Activated CD8-positive, alpha-beta memory T cell treated with anti-CD3 and anti-CD28 coated beads, Interleukin-2, amount 50 U/mL, for 1 hour (primary cell): ENCODE results near the gene TXNDC17.
"Not testable (repeated sequence)": the region's sequence is repeated elsewhere in the genome, so short reads cannot be mapped to it uniquely, and the experiment has no call there.

Experiments
- DNase-seq: peaks from one replicate; pipeline ENCODE4 v3.0.0-alpha.2; 2020; ENCODE audit errors: extremely low read depth

Gene TXNDC17

DNA sequence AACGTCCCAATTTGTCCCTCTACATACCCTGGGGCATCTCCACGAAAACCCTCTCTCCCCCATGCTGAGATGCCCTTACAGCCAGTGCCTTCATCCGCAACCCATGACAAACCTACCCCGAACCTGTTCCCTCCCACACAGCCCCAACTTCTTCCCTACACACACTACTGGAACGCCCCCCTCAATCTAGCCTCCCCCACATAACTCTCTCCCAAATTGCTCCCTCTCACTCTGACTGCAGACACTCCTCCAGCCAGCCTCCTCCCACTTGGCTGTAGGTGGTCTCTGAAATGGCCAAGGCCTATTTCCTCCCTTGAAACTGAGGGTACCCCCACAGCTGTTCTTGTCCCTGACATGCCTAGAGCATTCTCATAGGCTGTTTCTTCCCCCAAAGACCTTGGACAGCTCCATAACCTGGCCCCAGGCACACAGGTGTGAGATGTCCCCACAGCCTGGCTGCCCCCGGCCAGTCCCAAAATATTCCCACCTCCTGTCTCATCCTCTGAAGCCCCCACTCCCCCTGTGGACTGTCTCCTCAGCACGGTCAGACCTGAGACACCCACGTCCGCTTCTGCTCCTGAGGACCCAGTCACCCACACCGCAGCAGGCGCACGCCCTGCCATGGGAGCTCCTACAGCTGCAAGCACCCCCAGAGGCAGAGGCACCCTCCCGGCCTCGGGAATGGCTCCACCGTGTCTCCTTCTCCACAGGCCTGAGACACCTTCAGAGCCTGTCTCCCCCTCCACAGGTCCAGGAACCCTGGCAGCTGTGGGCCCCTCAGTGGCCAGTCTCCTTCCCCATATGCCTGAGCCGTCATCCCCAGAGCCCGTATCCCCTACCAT lies 4.0 kb upstream of the TXNDC17 start:
- DNase-seq = no peak

- no peak for DNase-seq
Observed at GRCh38 chr17:6637458-6637840, 3.4 kb upstream of the TXNDC17 start.

- no peak for DNase-seq
Observed at GRCh38 chr17:6638046-6638908, 2.6 kb upstream of the TXNDC17 start.

DNA sequence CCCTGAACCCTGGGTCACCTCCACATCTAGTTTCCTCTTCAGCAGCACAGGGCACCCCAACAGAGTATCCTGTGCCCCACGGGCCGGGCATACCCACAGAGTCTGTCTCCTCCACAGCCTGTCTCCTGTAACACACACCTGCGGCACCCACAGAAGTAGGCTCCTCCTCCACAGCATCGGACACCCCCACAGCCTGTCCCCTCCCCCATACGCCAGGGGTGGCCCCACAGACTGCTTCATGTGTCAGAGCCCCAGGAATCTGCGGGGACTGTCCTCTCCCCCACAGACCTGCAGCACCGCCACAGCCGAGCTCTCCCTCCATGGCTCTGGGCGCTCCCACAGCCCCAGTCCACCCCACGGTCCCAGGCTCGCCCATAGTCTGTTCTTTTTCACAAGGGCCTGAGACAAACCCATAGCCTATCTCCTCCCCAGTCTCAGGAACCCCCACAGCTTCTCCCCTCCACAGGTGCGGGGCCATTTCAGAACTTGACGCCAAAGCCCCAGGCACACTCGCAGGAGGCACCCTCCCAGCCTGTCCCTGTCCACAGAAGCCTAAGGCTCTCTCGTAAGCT lies 1.8 kb upstream of the TXNDC17 start:
- DNase-seq = no peak

- no peak for DNase-seq
Observed at GRCh38 chr17:6639586-6640535, 999 bp upstream of the TXNDC17 start.

DNA sequence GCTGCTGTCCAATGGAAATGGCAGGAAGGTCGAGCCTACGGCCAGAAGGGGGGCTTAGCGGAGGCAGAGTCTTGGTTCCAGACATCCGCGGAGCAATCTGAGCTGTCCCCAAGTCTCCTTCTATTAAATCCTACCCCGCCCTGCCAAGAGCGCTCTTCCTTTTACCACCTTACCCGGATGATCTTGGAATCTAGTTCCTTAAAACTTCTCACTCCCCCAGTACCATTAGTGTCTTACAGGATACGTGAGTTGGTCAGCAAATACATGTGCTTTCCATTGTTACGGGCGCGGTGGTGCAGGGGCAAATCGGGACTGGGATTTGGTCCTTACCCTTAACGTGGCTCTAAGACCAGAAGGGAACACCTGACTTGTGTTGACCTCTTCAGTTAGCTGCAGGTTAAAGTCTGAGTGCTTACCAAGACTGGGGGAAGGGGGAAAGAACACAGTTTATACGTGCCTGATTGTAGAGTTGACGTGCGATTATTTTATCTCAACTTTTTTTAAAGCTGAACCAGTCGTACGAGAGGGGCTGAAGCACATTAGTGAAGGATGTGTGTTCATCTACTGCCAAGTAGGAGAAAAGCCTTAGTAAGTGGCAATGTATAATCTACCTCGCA lies 495 bp downstream of the TXNDC17 start:
- DNase-seq = no peak

DNA sequence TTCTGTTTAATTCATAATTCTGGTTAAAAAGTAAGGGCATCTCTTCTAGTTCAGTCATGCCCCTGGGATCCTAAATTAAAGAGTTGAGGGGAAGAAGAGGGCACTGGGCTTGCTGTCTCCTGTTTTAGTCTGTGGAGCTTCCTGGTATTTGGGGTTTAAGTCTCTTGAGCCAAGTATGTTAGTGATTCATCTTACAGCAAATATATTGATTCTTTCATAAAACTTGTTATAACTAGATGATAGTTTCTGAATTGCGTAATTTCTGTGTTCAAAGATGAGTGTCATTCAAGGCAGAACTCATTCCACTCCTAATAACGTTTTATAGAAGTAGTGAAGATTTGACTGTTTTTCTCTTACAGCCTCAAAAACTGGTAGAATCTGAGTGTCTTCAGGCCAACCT lies 1.7 kb downstream of the TXNDC17 start:
- no peak for DNase-seq

- DNase-seq = no peak
Observed at GRCh38 chr17:6643451-6644125, 2.7 kb downstream of the TXNDC17 start.

DNA sequence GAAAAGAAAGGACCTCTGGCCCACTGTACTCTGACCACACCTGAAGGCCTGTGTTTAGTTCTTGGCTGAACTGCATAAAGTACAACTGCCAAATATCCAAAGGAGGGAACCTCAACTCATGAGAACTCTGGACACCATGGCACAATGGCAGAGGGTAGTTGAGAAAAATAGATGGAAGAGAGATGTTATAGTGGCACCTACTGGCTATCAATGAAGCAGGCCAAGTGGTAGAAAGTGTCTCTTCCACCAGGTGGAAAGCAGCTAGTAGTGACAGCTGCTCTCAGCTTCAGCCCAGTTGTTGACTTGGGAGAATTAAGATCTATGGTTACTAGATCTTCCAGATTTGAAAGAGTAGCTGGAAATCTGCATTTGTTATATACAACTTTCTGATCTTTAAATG lies 7.3 kb downstream of the TXNDC17 start:
- DNase-seq = no peak

DNA sequence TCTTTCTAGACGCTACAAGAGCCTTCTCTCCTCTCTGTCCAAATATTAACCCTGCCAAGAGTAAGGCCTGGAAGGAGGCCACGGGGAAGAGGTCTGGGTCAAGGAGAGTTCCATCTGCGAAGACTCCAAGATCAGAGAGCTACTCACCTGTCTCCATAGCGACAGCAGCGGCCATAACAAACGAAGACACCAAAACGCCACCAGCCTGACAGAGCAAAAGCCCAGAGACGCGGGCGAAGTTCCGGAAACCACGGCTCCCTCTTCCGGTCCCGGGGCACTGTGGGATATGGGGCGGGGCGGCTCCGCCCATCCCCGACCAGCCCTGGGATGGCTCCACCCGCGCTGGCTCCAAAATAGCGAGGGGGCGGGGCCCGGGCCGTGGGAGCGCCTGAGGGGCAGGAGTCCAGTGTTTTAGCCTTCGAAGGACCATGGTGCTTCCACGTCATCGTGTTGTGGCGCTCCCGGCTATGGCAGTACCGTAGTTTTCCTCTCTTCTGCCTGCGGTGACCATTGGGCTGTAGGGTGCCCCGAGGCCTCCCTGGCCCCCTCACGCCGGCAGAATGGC lies 10.6 kb downstream of the TXNDC17 start, which contains the start of the genes C17orf100 and MED31:
Gene C17orf100 (plus strand): TSS at position 409 of the 565 bp plus-strand sequence. CDS start 152 bp downstream, at position 561.
Gene MED31 (minus strand): TSS at position 252 of the 565 bp plus-strand sequence. CDS start 77 bp downstream, at position 175.
- peak; percentile 86 for DNase-seq

DNA sequence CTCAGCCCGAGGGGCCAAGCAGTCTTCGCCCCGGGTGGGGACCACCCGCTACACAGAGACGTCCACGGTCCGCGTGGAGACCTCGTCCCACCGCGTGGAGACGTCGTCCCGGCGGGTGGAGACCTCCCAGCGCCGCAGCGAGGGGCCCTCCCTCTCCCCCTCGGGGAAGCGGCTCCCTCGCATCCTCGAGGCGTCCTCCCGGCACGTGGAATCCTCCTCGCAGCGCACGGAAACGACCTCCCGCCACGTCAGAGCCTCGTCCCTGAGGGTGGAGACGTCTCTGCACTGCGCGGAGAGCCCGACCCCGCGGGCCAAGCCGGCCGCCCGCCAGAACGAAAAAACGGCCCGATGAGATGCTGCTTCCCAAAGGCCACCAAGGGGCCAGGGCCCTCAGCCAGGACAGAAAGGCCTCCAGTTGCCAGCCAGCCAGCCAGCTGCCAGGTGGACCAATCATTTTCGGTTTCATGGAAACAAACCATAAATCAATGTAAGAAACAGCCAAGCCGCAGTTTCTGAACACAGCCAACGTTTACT lies 11.1 kb downstream of the TXNDC17 start:
- no peak for DNase-seq

GRCh38 chr17:6654841-6655731 lies 14.2 kb downstream of the TXNDC17 start:
- no peak for DNase-seq

GRCh38 chr17:6655732-6656361 lies 15.0 kb downstream of the TXNDC17 start:
- not testable (repeated sequence) for DNase-seq

GRCh38 chr17:6656797-6657632 lies 16.2 kb downstream of the TXNDC17 start:
- peak; percentile 39 for DNase-seq

DNA sequence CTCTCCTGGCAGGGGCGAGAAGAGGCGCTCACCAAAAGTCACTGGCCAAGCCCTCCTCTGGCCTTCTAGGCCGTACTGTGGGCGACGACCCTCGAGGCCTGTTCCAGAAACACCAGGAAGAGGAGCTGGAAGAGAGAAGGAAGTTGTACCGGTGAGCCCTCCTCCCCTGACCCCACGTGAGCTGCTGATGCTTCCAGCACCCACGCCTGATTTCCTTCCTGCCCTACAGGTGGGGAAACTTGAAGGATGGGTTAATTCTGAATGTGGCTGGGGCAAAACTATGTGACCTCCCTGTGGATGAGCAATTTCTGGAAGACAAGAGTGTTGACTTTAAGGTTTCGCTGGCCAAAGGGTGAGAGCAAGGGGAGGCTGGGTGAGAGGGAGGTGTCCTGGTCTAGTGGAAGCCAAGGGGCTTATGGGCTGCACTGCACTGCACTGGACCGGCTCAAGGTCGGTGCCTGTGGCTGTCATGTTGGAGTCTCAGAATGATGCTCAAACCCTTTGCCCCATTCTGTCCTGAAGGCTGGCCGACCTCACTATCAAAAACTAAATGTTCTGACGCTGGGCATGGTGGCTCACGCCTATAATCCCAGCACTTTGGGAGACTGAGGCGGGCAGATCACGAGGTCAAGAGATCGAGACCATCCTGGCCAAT lies 16.9 kb downstream of the TXNDC17 start:
- no peak for DNase-seq

DNA sequence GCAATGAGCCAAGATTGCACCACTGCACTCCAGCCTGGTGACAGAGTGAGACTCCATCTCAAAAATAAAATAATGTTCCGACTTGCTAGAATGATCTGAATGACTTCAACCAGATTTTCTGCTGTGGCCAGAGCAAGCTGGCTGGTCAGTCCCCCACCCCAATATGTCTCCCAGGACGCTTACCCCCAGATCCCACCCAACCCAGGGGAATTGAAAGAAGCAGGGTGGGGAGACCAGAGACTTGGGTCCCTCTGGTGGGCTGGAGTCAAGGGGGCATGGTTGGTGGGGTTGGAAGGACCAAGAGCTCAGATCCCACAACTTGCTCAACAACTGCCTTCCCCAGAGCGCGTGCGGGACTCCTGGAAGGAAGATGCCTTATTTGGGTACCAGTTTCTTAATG lies 17.6 kb downstream of the TXNDC17 start:
- not testable (repeated sequence) for DNase-seq
